GM18511 (cell line): ENCODE measurements around the gene HAGH.

Experiments
- ATAC-seq: cut with Tn5 transposase; IDR thresholded peaks from one replicate; pipeline ENCODE4 v1.9.1; 2021; ENCODE audit warnings: mild to moderate bottlenecking, moderate library complexity; ENCODE audit not compliant: unreplicated experiment

Gene HAGH

GRCh38 chr16:1765826-1766225 lies 60.8 kb downstream of the HAGH start:
- no peak for ATAC-seq

- no peak for ATAC-seq
These were observed 61.7 kb downstream of the HAGH start for GRCh38 chr16:1764971-1765370.

GRCh38 chr16:1763521-1764511 lies 62.8 kb downstream of the HAGH start:
- no peak for ATAC-seq

GRCh38 chr16:1762879-1763520 lies 63.6 kb downstream of the HAGH start:
- ATAC-seq, result no peak

GRCh38 chr16:1762196-1762878 lies 64.3 kb downstream of the HAGH start:
- no peak for ATAC-seq

GRCh38 chr16:1761751-1762150 lies 64.9 kb downstream of the HAGH start:
- no peak for ATAC-seq

GRCh38 chr16:1760911-1761310 lies 65.7 kb downstream of the HAGH start:
- ATAC-seq, result no peak

- ATAC-seq, result no peak
These were observed 67.1 kb downstream of the HAGH start for GRCh38 chr16:1759511-1759910.

GRCh38 chr16:1758923-1759322 lies 67.7 kb downstream of the HAGH start:
- no peak for ATAC-seq

- ATAC-seq, result no peak
These were observed 68.7 kb downstream of the HAGH start for GRCh38 chr16:1757714-1758461.
